Right lobe of liver (tissue), 6 donors: ENCODE measurements around the gene VKORC1. TPM values are rescaled to one million over a fixed set of nuclear protein-coding genes. Genes with fewer than 3 reads are reported as not detected.
A peak's percentile ranks its signal among the peaks of the same experiment; 100 is the strongest.

Source experiments
- ATAC-seq, 4 donors: fragments of 200-7000 bp; cut with Tn5 transposase; one replicate each; pipeline ENCODE4 v1.9.1; 2020; ENCODE audit warnings: mild to moderate bottlenecking in 4 of 4, moderate library complexity in 4 of 4
- DNase-seq, 3 donors: peaks; one replicate each; pipeline ENCODE4 v3.0.0-alpha.2; 2020
- H3K27ac ChIP-seq, 3 donors: fragments of 200-600 bp; one replicate each; pipeline ENCODE4 v1.8.0; 2022
- H3K27me3 ChIP-seq, 2 donors: fragments of 200-600 bp; one replicate each; pipeline ENCODE4 v1.8.0; 2022
- H3K36me3 ChIP-seq, 4 donors: fragments of 200-600 bp; sonication (generic) in 1 of 4; one replicate each; pipeline versions ENCODE4 v1.5.1 to v1.8.0; 2017 to 2022; ENCODE audit warnings: control low read depth in 1 of 4
- H3K4me1 ChIP-seq, 4 donors: fragments of 200-600 bp; sonication (generic) in 1 of 4; one replicate each; pipeline versions ENCODE4 v1.5.1 to v1.8.0; 2017 to 2022; ENCODE audit warnings: control low read depth in 1 of 4
- H3K4me3 ChIP-seq, 3 donors: fragments of 200-600 bp; one replicate each; pipeline ENCODE4 v1.8.0; 2022
- H3K9me3 ChIP-seq, 4 donors: fragments of 200-600 bp; sonication (generic) in 1 of 4; one replicate each; pipeline versions ENCODE4 v1.5.1 to v1.8.0; 2017 to 2022; ENCODE audit warnings: control low read depth in 1 of 4
- CTCF ChIP-seq, 4 donors: fragments of 200-600 bp in 3 of 4; fragments of 450-650 bp in 1 of 4; IDR thresholded peaks; one replicate each; pipeline versions ENCODE4 v1.5.1 to v1.8.0; 2016 to 2022; ENCODE audit warnings: antibody characterized with exemption in 4 of 4, mild to moderate bottlenecking in 2 of 4
- POLR2A ChIP-seq: fragments of 450-650 bp; IDR thresholded peaks from one replicate; pipeline ENCODE4 v1.6.1; 2017; ENCODE audit warnings: antibody characterized with exemption, mild to moderate bottlenecking
- WGBS: methylation state at CpG from one replicate; pipeline ENCODE4 v1.1.6; 2018; ENCODE audit warnings: low coverage, low lambda C conversion rate; ENCODE audit not compliant: insufficient coverage; ENCODE audit errors: missing lambda C conversion rate; 5-methylcytosine and 5-hydroxymethylcytosine counted together
- intact Hi-C, 2 donors: fragments of 100-400 bp; cut with DNase I; formaldehyde crosslinking; loops; one replicate each; pipeline versions ENCODE4 v1.11.2 to v1.14.1; 2022
- total RNA-seq, 6 experiments: library from RNA; depleted of rRNA in 2 of 6; stranded (reverse); fragments of >200 nt in 2 of 6; fragmentation: NEBNext Ultra II Directional in 3 of 6; extraction: Animal tissue kit (Norgen Biotek cat#: 25700) in 3 of 6; gene quantifications; one replicate each; pipeline versions ENCODE4 v1.1.0 to v1.2.4, GENCODE V29; 2016 to 2023
- donor health status: DM: no; HTN: yes; CAD: no.
- donor health status: DM: no; HTN: no; CAD: no.
- donor health status: DM: no; HTN: no; CAD: no.
- donor health status: DM: no; HTN: yes; CAD: no.
- donor health status: DM: no; HTN: yes; CAD: no.

VKORC1 gene
- total RNA-seq, 6 experiments from 2014 or later, result 102 to 297 (median 199) TPM

- no peak for DNase-seq
- peaks cover 0 to 16% (median 3%) of the 10 kb centered on the region in 4 donors for H3K36me3 ChIP-seq
- WGBS, result 2% methylated on average over 7 of the region's 7 CpGs
- H3K27me3 ChIP-seq, result no peaks in the 10 kb centered on the region
- no peak for ATAC-seq
- intact Hi-C loops, result no loop called here
- TF ChIP-seq POLR2A (no peak), CTCF (IDR thresholded peaks at IDR 0.05) (no peak)
- H3K9me3 ChIP-seq, result no peaks in the 10 kb centered on the region
- H3K27ac ChIP-seq, result peak overlapping the region; percentile 70 to 95 (median 92)
- H3K4me1 ChIP-seq, result peaks cover 0 to 17% (median 0%) of the 10 kb centered on the region in 4 donors
- peak overlapping the region; percentile 76 to 100 (median 98) for H3K4me3 ChIP-seq
These were observed 19.8 kb downstream of the VKORC1 start for GRCh38 chr16:31074814-31075183.

- DNase-seq, result peak; percentile 98 to 99 (median 99)
- intact Hi-C loops, result no loop called here
- H3K4me1 ChIP-seq, result peaks cover 0 to 17% (median 0%) of the 10 kb centered on the region in 4 donors
- peak; percentile 92 to 94 (median 92) for ATAC-seq
- H3K9me3 ChIP-seq, result no peaks in the 10 kb centered on the region
- peaks cover 0 to 13% (median 3%) of the 10 kb centered on the region in 4 donors for H3K36me3 ChIP-seq
- H3K27me3 ChIP-seq, result no peaks in the 10 kb centered on the region
- peak within 1 kb of the TSS; percentile 76 to 100 (median 98) for H3K4me3 ChIP-seq
- peak within 1 kb of the TSS; percentile 87 to 95 (median 92) for H3K27ac ChIP-seq
- TF ChIP-seq POLR2A (peak; percentile 66), CTCF (IDR thresholded peaks at IDR 0.05) (no peak)
- under 1% methylated on average over 41 of the region's 48 CpGs for WGBS
These were observed 20.4 kb downstream of the VKORC1 start, which contains the start of the genes ZNF646 and ZNF668 for GRCh38 chr16:31073970-31074813. Gene ZNF646 (plus strand): TSS chr16:31074422. CDS start chr16:31076325, 1,903 bp downstream. Gene ZNF668 (minus strand): TSS chr16:31074240. CDS start chr16:31064459, 9,781 bp downstream.

GRCh38 chr16:31073142-31073969 is 21.2 kb downstream of the VKORC1 start:
- 0% methylated on average over 20 of the region's 83 CpGs for WGBS
- DNase-seq, result peak; percentile 95
- peak overlapping the region; percentile 76 to 100 (median 98) for H3K4me3 ChIP-seq
- intact Hi-C loops, result no loop called here
- peak overlapping the region; percentile 87 to 95 (median 92) for H3K27ac ChIP-seq
- H3K36me3 ChIP-seq, result peaks cover 0 to 7% (median 3%) of the 10 kb centered on the region in 4 donors
- no peaks in the 10 kb centered on the region for H3K27me3 ChIP-seq
- H3K9me3 ChIP-seq, result no peaks in the 10 kb centered on the region
- H3K4me1 ChIP-seq, result peaks cover 0 to 17% (median 0%) of the 10 kb centered on the region in 4 donors
- peak; percentile 81 to 88 (median 84) for ATAC-seq
- TF ChIP-seq CTCF (IDR thresholded peaks at IDR 0.05), result no peak
- TF ChIP-seq POLR2A, result peak; percentile 34

- H3K27me3 ChIP-seq, result no peaks in the 10 kb centered on the region
- intact Hi-C loops, result no loop called here
- ATAC-seq, result peak in 1 of 4 donors; percentile 3
- peak overlapping the region; percentile 87 to 95 (median 92) for H3K27ac ChIP-seq
- no peak for TF ChIP-seq POLR2A
- no peak for TF ChIP-seq CTCF (IDR thresholded peaks at IDR 0.05)
- peak overlapping the region; percentile 76 to 100 (median 98) for H3K4me3 ChIP-seq
- DNase-seq, result peak in 1 of 3 donors; percentile 29
- H3K9me3 ChIP-seq, result no peaks in the 10 kb centered on the region
- peaks cover 0 to 17% (median 0%) of the 10 kb centered on the region in 4 donors for H3K4me1 ChIP-seq
- peaks cover 0 to 7% (median 1%) of the 10 kb centered on the region in 4 donors for H3K36me3 ChIP-seq
- WGBS, result 1% methylated on average over 21 of the region's 27 CpGs
These were observed 22.0 kb downstream of the VKORC1 start for GRCh38 chr16:31072540-31073141.
